Measurements from ENCODE around the gene THOC6. TPM values are rescaled to one million over a fixed set of nuclear protein-coding genes. Genes with fewer than 3 reads are reported as not detected.

THOC6 gene
- total and polyA plus RNA-seq, 2 experiments from 2014 or later = 71.4 to 90.6 TPM

DNA sequence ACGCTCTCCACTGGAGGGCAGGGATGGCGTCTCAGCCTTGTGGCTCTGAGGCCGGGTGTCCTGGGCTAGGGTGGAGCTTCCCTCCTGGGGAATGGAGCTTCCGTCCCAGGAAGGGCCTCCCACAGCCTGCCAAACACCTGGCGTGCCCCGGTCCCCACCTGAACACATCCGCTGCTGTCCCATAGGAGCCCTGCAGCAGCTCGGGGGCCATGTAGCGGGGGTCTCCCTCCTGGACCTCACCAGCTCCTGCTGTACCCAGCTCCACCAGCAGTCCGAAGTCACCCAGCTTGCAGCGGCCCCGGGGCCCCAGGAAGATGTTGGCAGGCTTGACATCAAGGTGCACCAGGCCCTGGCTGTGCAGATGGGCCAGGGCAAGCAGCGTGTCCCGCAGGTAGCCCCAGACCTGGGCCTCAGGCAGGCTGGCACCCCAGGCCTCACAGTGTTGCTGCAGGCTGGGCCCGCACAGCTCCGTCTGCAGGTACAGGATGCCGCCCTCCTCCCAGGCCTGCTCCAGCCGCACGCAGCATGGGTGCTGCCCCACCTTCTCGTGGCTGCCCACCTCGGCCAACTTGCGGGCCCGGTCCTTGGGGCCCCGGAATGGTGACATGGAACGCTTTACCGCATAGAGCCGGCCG, 48.6 kb upstream of the THOC6 start (continued):
- TF ChIP-seq, protein P1, sequence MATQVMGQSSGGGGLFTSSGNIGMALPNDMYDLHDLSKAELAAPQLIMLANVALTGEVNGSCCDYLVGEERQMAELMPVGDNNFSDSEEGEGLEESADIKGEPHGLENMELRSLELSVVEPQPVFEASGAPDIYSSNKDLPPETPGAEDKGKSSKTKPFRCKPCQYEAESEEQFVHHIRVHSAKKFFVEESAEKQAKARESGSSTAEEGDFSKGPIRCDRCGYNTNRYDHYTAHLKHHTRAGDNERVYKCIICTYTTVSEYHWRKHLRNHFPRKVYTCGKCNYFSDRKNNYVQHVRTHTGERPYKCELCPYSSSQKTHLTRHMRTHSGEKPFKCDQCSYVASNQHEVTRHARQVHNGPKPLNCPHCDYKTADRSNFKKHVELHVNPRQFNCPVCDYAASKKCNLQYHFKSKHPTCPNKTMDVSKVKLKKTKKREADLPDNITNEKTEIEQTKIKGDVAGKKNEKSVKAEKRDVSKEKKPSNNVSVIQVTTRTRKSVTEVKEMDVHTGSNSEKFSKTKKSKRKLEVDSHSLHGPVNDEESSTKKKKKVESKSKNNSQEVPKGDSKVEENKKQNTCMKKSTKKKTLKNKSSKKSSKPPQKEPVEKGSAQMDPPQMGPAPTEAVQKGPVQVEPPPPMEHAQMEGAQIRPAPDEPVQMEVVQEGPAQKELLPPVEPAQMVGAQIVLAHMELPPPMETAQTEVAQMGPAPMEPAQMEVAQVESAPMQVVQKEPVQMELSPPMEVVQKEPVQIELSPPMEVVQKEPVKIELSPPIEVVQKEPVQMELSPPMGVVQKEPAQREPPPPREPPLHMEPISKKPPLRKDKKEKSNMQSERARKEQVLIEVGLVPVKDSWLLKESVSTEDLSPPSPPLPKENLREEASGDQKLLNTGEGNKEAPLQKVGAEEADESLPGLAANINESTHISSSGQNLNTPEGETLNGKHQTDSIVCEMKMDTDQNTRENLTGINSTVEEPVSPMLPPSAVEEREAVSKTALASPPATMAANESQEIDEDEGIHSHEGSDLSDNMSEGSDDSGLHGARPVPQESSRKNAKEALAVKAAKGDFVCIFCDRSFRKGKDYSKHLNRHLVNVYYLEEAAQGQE (IDR thresholded peaks at IDR 0.05; ENCODE audit: unreplicated experiment) = no peak
- TF ChIP-seq, protein P2, sequence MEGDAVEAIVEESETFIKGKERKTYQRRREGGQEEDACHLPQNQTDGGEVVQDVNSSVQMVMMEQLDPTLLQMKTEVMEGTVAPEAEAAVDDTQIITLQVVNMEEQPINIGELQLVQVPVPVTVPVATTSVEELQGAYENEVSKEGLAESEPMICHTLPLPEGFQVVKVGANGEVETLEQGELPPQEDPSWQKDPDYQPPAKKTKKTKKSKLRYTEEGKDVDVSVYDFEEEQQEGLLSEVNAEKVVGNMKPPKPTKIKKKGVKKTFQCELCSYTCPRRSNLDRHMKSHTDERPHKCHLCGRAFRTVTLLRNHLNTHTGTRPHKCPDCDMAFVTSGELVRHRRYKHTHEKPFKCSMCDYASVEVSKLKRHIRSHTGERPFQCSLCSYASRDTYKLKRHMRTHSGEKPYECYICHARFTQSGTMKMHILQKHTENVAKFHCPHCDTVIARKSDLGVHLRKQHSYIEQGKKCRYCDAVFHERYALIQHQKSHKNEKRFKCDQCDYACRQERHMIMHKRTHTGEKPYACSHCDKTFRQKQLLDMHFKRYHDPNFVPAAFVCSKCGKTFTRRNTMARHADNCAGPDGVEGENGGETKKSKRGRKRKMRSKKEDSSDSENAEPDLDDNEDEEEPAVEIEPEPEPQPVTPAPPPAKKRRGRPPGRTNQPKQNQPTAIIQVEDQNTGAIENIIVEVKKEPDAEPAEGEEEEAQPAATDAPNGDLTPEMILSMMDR (conservative IDR thresholded peaks at IDR 0.05; ENCODE audit: low read depth in 2 of 2) = no peak
- no peak for TF ChIP-seq CREB1 (CRISPR knock-in tag; IDR thresholded peaks at IDR 0.05; ENCODE audit: low read depth)
- TF ChIP-seq NANOG (IDR thresholded peaks at IDR 0.05; ENCODE audit: borderline replicate concordance) = no peak
- no peak for TF ChIP-seq EZH2phosphoT487 (IDR thresholded peaks at IDR 0.05; ENCODE audit: unreplicated experiment)
- TF ChIP-seq ZNF114 (CRISPR knock-in tag; IDR thresholded peaks at IDR 0.05) = no peak
- TF ChIP-seq JUNB (IDR thresholded peaks at IDR 0.05; ENCODE audit: unreplicated experiment) = no peak

DNA sequence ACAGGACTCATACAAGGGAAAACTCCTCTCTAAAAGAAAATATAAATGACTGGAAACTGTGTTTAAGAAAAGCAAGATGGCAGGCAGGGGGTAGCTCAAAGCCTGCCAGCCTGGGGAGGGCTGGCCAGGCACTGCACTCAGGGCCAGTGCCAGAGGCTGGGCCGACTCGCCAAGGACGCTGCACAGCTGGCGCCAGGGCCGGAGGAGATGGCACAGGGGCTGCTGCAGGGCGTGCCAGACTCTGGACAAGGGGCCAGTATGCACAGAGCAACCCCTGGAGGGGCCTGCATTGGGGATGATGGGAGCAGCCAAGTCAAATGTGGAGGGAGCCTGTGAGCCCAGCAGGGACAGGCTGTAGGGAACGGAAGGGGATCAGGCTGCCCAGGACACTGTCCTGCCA, 47.6 kb upstream of the THOC6 start:
- Histone ChIP-seq H3K4me2 (no peak overlapping the region), H2AFZ (no peak overlapping the region), H3K36me3 (ENCODE audit: insufficient read depth) (0 out of 2 replicates have a peak, but pooled peaks cover 3% of the 10 kb centered on the region), H3K9me2 (ENCODE audit: insufficient read depth) (no peaks in the 10 kb centered on the region), H3K27ac (ENCODE audit: low read depth) (no peak overlapping the region), H3K4me3 (no peak overlapping the region), H3K27me3 (ENCODE audit: insufficient read depth) (no peaks in the 10 kb centered on the region), H3K79me2 (replicated peaks; ENCODE audit: insufficient read depth) (peaks cover 14% of the 10 kb centered on the region), H3F3A (replicated peaks; ENCODE audit: low read depth) (peaks cover 16% of the 10 kb centered on the region), H4K20me1 (replicated peaks; ENCODE audit: insufficient read depth) (peaks cover 11% of the 10 kb centered on the region; the same call in 1 of the 2 replicates), H3K4me1 (ENCODE audit: insufficient read depth) (peaks cover 4% of the 10 kb centered on the region; the same call in 1 of the 2 replicates)
- ATAC-seq = no peak
- Mint-ChIP-seq H3K27ac (no peak overlapping the region), H3K9me3 (peaks cover 2% of the 10 kb centered on the region; the same call in 1 of the 3 replicates), H3K27me3 (ENCODE audit: insufficient read depth, low read depth, poor library complexity) (peaks cover 21% of the 10 kb centered on the region), H3K4me1 (peaks cover 13% of the 10 kb centered on the region; the same call in 2 of the 3 replicates), H3K36me3 (ENCODE audit: low read depth) (peaks cover 36% of the 10 kb centered on the region), H3K4me3 (no peak overlapping the region)
- no peak for DNase-seq (ENCODE audit: low spot score)
- TF ChIP-seq, protein P1 (IDR thresholded peaks at IDR 0.05; ENCODE audit: unreplicated experiment) = no peak
- TF ChIP-seq STAT1 (IDR thresholded peaks at IDR 0.05; ENCODE audit: unreplicated experiment) (no peak), POLR2AphosphoS5 (IDR thresholded peaks at IDR 0.05; ENCODE audit: low read depth) (no peak), JUNB (IDR thresholded peaks at IDR 0.05; ENCODE audit: unreplicated experiment) (no peak), ZNF331 (CRISPR knock-in tag; IDR thresholded peaks at IDR 0.05; ENCODE audit: low read depth) (no peak), CREB1 (CRISPR knock-in tag; IDR thresholded peaks at IDR 0.05; ENCODE audit: low read depth) (no peak), EZH2phosphoT487 (IDR thresholded peaks at IDR 0.05; ENCODE audit: unreplicated experiment) (no peak)
- TF ChIP-seq, protein P3, sequence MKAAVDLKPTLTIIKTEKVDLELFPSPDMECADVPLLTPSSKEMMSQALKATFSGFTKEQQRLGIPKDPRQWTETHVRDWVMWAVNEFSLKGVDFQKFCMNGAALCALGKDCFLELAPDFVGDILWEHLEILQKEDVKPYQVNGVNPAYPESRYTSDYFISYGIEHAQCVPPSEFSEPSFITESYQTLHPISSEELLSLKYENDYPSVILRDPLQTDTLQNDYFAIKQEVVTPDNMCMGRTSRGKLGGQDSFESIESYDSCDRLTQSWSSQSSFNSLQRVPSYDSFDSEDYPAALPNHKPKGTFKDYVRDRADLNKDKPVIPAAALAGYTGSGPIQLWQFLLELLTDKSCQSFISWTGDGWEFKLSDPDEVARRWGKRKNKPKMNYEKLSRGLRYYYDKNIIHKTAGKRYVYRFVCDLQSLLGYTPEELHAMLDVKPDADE (IDR thresholded peaks at IDR 0.05) = no peak

All from GM23338 (cell line).